GM12892 (cell line): ENCODE results near the gene ERBB4.

Experiments used
- DNase-seq: peaks from one replicate; pipeline ENCODE4 v3.0.0; 2011; ENCODE audit not compliant: insufficient read length
- FAIRE-seq: peaks from 2 replicates; lab custom pipeline; 2011; peaks lifted over from hg19 to GRCh38; lab: Jason Lieb, UNC
- POLR2A ChIP-seq: IDR thresholded peaks from 2 replicates; pipeline ENCODE4 v1.6.1; 2011; ENCODE audit warnings: low read depth, low read length, control low read depth
- POLR2AphosphoS5 ChIP-seq: IDR thresholded peaks from 2 replicates; pipeline ENCODE4 v1.6.1; 2011; ENCODE audit warnings: low read depth, low read length, control low read depth
- TAF1 ChIP-seq: IDR thresholded peaks from 2 replicates; pipeline ENCODE4 v1.6.1; 2011; ENCODE audit warnings: low read depth, mild to moderate bottlenecking, control low read depth, low read length, borderline replicate concordance

The ERBB4 gene

DNA sequence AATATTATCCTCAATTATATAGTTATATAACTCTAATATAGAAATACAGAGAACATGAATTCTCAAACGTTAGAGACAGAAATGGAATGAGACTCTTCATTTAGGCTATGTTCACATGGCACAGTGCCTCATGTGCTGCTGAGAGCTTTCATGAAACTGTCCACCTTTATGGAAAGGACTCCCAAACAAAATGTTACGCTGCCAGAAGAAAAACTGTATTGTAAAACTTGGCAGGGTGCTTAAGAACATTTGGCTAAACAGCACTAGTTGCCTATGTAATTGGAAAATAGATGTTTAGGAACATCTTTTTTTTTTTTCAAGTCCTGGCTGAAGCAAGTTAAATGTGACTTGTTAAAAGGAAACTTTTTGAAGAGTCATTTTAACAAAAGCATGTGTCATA lies 396.0 kb downstream of the ERBB4 start:
- DNase-seq (no peak), FAIRE-seq (no peak)
- no peak for TF ChIP-seq POLR2AphosphoS5

DNA sequence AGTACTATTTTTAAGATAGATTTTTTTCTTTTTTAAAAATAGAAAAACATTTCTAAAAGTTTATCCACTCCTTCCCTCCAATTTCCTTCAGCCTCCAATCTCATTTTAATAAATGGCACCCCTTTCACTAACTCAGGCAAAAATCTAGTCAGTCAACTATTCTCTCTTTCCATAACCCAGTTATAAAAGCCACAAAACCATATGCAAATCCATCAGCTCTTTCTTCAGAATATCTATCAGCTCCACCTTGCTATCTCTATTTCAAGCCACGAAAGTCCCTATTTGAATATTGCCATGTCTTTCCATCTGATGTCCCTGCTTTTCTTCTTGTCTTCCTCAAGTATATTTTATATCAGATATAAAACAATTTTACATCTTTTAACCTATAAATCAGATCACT lies 397.1 kb downstream of the ERBB4 start:
- FAIRE-seq (no peak), DNase-seq (no peak)
- TF ChIP-seq POLR2AphosphoS5: no peak
- no peak for TF ChIP-seq POLR2A
- no peak for TF ChIP-seq TAF1

DNA sequence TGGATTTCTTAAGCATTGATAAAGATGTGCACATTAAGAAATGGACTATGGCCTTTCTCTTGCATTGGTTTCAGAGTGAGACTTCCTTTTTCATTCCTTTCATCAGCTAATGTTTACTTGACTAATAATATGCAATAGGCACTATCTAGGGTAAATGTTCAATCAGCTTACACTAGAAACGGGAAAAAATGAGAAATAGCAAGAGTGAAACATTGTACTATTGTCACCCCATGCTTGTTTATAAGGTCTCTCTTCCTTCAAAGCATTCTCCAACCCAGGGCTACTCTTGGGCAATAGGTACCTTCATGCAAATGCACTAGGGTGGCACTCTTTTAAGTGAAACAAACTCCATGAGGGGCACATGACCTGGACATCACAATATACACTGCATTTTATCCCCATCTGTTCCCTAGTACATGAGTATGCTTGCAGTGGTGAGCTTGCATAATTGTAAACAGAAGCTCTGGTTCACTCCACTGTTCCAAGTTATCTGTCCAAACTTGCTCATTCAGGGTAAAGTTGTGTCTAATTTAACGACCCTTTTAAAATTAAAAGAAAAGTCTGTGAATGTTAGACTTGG lies 402.3 kb downstream of the ERBB4 start:
- DNase-seq (no peak), FAIRE-seq (no peak)
- TF ChIP-seq POLR2AphosphoS5: no peak
- no peak for TF ChIP-seq TAF1
- TF ChIP-seq POLR2A: no peak

DNA sequence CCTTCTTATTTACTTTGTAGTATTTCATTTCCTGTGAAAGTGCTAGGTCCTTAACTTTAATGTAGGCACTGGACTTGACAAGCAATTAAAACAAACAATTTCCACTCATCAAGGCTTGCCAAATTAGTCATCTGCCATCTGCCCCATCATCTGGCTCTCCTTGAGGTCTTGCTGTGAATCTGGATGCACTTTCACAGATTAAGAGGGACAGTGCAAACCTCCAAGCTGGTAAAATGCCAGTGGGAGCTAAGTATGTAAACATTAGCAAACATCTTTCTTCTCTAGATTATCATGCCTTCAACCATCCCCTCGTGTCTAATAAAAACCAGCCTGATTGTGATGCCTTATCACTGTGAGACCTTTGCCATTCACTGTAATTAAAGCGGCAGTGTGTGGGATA lies 402.9 kb downstream of the ERBB4 start:
- no peak for DNase-seq
- TF ChIP-seq POLR2A: no peak
- TF ChIP-seq TAF1: no peak
- no peak for TF ChIP-seq POLR2AphosphoS5
- no peak for FAIRE-seq

DNA sequence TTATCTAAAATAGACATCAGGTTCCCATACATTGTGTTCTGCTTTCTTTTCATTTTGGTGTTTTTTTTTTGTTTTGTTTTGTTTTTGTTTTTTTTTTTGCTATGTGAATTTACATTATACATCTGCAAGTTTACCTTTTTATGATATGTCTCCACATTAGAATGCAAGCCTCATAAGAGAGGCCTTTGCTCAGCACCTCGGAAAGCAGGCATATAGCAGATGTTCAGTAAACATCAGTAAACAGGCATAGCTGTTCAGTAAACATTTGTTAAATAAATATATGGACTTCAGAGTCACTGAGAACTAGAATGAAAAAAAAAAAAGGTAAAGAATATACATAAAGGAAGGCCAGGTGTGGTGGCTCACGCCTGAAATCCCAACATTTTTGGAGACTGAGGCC lies 405.3 kb downstream of the ERBB4 start:
- FAIRE-seq (no peak), DNase-seq (no peak)
- TF ChIP-seq POLR2A (no peak), TAF1 (no peak), POLR2AphosphoS5 (no peak)

DNA sequence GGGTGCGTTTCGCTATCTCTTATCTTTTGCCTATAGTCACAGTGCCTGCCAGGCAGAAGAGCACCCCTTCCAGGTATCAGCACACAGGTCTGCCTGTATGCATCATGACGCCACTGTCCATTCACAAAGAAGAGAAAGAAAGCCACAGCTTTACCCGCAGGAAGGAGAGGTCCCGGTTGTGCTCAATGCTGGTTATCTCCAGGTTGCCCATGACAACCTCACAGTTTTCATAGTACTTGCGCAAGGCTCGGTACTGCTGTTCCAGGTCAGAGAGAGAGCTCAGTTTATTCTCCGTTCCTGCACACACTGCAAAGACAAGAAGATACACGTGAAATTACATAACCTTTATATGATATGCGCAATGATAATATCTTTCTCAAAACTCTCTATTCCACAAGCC lies 414.0 kb downstream of the ERBB4 start:
- no peak for FAIRE-seq
- DNase-seq: no peak
- TF ChIP-seq POLR2A (no peak), TAF1 (no peak), POLR2AphosphoS5 (no peak)

DNA sequence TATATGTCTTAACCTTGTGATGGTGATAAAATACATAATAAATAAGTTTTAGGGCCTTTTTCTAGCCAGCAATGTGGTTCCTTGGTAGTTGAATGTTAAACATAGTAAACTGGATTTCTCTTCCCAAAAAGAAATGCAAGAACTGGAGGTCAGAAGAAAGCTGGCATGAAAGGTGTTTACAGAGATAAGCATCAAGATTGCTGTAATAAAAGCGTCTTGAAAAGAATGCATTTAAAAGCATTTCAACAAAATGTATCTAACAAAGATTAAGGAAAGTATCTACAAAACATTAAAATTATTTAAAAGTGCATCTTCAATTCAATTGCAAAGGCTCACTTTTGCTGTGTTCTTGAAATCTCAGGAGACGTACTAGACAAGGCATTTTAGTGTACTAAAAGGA lies 419.0 kb downstream of the ERBB4 start:
- DNase-seq: no peak
- TF ChIP-seq POLR2AphosphoS5: no peak
- TF ChIP-seq TAF1: no peak
- TF ChIP-seq POLR2A: no peak
- no peak for FAIRE-seq

DNA sequence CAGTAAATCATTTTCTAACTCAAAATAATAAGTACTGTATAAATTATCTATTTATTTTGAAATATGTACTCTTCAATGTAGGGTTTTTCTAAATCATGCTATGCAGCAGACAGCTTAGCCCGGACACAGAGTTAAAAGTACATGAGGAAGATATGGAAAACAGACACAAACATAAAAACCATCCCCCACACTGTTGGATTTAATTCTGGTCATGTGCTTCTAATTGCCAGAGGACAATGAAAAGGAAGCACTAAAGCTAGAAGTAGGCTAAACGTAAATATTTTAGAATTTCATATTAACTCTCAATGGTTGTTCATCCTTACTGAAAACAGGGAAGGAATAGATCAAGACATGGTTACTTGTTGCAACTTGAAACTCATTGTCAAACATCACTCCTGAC lies 420.7 kb downstream of the ERBB4 start:
- no peak for FAIRE-seq
- no peak for DNase-seq
- TF ChIP-seq POLR2A: no peak
- TF ChIP-seq POLR2AphosphoS5: no peak
- TF ChIP-seq TAF1: no peak

DNA sequence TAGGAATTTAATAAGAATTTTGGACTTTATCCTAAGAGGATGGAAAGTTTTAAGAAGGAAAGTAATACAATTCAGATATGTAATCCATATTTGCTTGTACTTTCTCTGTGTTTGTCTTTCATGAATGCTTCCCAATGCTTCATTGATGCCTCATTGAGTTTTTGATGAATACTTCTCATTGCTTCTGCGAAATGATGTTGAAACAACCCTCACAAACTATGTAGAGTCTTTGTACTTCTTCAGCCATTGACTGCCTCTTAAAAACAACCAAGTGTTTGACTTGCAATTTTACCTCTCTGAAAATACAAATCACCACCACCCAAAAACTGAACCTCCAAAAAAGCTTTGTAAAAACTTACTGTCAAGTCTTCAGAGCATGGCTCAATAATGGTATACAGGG lies 424.1 kb downstream of the ERBB4 start:
- FAIRE-seq (no peak), DNase-seq (no peak)
- no peak for TF ChIP-seq TAF1
- no peak for TF ChIP-seq POLR2A
- no peak for TF ChIP-seq POLR2AphosphoS5

DNA sequence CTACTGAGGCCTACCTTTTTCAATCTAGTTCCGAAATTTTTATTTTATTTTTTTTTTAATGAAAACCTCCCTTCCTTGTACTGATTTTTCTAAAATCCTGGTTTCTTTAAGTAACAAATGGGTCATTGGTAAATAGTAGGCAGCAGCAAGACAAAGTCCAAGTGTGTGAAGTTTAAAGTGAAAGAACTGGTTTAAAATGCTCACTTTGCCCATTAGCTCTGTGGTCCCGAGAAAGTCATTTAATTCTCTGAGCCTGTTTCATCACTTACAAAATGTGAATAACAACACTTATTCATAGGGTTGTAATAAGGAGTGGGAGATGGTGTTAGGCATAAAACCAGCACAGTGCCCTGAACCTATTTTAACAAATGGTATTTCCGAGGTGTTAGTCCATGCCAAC lies 426.2 kb downstream of the ERBB4 start:
- no peak for DNase-seq
- no peak for TF ChIP-seq POLR2AphosphoS5
- no peak for TF ChIP-seq POLR2A
- no peak for TF ChIP-seq TAF1

DNA sequence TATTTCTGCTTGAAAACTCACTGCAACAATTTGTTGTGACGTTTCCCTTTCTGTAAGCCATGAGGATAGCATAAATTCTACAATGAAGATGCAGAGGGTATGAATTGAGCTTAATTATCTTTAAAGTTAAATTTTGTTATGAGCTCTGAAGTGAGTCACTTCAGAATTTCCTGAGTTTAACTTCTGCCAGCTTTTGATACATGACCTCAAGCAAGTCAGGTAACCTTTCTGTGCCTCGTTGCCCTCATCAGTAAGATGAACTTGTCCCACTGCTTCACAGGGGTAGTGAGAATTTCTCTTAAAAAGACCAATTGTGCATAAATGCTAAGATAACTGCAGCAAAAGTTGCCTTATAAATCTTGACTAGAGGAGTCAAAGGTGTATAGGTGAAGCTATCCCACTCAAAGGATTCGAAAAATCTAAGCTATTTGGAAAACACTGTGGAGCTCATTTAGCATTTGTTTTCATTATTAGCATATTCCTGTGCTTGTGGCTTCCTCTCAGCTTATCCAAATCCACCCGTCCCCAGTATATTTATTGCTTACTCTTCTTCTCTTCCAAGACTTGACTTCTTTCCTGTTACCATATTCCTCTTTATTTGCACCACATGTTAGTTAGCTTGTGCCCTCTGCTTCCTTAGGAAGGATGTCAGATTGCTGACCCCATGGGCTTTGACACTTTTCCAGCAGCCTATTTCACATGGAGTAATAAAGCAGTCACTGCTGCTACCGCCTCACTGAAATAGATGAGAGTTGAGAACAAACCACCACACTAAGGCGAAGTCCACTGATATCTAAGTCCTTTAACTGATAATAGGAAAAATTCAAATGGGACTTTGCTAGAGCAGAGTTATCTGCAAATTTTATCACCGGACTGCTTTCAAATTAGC lies 428.6 kb downstream of the ERBB4 start:
- no peak for FAIRE-seq

More for the DNA sequence above, 426.2 kb downstream of the ERBB4 start:
- no peak for FAIRE-seq

DNA sequence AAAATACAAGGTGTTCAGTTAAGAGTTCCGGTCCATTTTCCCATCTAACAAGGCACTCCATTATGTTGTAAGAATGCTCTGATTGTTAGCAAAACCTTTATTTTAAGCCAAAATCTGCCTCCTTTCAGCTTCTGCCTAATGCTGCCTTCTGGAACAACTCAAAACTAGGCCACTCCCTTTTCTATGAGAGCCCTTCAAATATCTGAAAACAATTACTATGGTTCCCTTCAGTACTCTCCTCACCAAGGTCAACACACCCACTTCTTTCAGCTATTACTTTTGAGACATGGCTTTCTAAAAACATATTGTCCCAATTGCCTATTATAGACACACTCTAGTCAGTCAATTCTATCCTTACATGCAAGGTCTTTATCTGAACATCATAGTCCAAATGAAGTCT lies 429.4 kb downstream of the ERBB4 start:
- TF ChIP-seq POLR2AphosphoS5 (no peak), POLR2A (no peak)
- FAIRE-seq: no peak

More for the DNA sequence above, 428.6 kb downstream of the ERBB4 start:
- no peak for DNase-seq
- no peak for TF ChIP-seq TAF1
- TF ChIP-seq POLR2AphosphoS5: no peak
- no peak for TF ChIP-seq POLR2A

DNA sequence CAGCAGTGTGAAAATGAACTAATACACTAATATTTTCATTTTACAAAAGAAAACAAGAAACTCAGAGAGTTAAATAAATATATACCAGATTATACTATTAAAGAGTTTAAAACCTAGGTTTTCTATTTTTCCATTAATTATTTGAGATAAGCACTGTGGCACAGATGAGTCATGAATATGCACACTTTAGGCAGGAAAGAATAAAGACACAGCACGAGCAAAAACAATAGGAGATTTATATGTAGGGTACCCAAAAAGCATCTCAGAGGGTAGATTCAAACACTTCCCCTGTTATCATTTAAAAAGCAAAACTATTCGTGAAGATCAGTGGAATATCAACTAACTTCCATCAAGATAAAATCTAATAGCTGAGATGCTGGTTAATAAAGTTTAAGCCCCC lies 430.6 kb downstream of the ERBB4 start:
- FAIRE-seq (no peak), DNase-seq (no peak)
- no peak for TF ChIP-seq TAF1
- no peak for TF ChIP-seq POLR2AphosphoS5
- TF ChIP-seq POLR2A: no peak

More for the DNA sequence above, 429.4 kb downstream of the ERBB4 start:
- DNase-seq: no peak
